Measurements from ENCODE around the gene ANO4.

GRCh38 chr12:101127521-101128219 lies 333.1 kb downstream of the ANO4 start:
- TF ChIP-seq CTCF (tag by site-specific recombination; IDR thresholded peaks at IDR 0.05) (no peak), GLIS1 (tag by site-specific recombination; IDR thresholded peaks at IDR 0.05) (no peak), ZNF639 (tag by site-specific recombination; IDR thresholded peaks at IDR 0.05) (no peak), PRDM4 (tag by site-specific recombination; IDR thresholded peaks at IDR 0.05) (no peak), MYNN (tag by site-specific recombination; IDR thresholded peaks at IDR 0.05; ENCODE audit: borderline replicate concordance) (no peak), ZNF292 (tag by site-specific recombination; IDR thresholded peaks at IDR 0.05; ENCODE audit: borderline replicate concordance, low read depth) (no peak)

All from HEK293 (cell line).